ENCODE measurements around the gene DGLUCY.

DNA sequence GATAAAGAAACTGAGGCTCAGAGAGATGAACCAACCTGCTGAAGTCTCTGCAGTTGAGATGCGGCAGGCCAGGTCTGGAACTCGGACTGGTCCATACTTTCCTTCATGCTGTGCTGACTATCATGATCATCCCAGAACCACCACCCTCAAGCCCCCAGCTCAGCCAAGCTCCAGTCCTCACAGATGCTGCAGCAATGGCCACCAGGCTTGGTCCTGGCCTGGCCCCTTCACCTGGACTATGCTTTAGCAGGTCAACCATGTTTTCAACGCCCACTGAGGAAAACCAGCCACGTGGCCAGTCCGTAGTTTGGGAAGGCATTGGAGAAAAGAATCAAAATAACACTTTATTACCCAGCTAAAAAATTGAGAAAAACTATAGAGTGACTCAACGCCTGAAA is 129.2 kb downstream of the DGLUCY start:
- TF ChIP-seq CTCF (conservative IDR thresholded peaks at IDR 0.05; ENCODE audit: low read depth, low read length) (no peak), EZH2 (IDR thresholded peaks at IDR 0.05; ENCODE audit: borderline replicate concordance, low read depth, low read length, poor library complexity, severe bottlenecking) (no peak)
